ENCODE data around the gene UBE2J2.
A peak's percentile ranks its signal among the peaks of the same experiment; 100 is the strongest.

Gene UBE2J2

GRCh38 chr1:1228596-1229321 is 44.9 kb downstream of the UBE2J2 start:
- Histone ChIP-seq H3K9ac (ENCODE audit: low read depth, low read length) (no peak overlapping the region), H3K27me3 (ENCODE audit: insufficient read depth, low read length, poor library complexity) (no peaks in the 10 kb centered on the region), H3K4me2 (ENCODE audit: insufficient read depth, low read length) (peak overlapping the region; percentile 91; the same call in 1 of the 2 replicates), H4K20me1 (ENCODE audit: insufficient read depth, low read length) (peaks cover 62% of the 10 kb centered on the region), H3K27ac (ENCODE audit: low read length) (no peak overlapping the region), H3K4me3 (ENCODE audit: low read depth in 1 of 2, low read length in 2 of 2) (no peak overlapping the region), H3K36me3 (ENCODE audit: insufficient read depth, low read length) (peaks cover 75% of the 10 kb centered on the region), H3K79me2 (ENCODE audit: insufficient read depth, low read length) (peaks cover 85% of the 10 kb centered on the region), H3K9me3 (ENCODE audit: insufficient read depth, low read length, severe bottlenecking) (no peaks in the 10 kb centered on the region), H2AFZ (ENCODE audit: low read depth, low read length) (no peak overlapping the region), H3K4me1 (ENCODE audit: insufficient read depth, low read length) (peaks cover 30% of the 10 kb centered on the region)
- no peak for DNase-seq
- ATAC-seq (ENCODE audit: insufficient read depth, low read depth) = no peak
- no peak for TF ChIP-seq CTCF (IDR thresholded peaks at IDR 0.05; ENCODE audit: borderline replicate concordance, extremely low read depth, low read length, poor library complexity, severe bottlenecking)
- no peak for TF ChIP-seq EZH2 (IDR thresholded peaks at IDR 0.05; ENCODE audit: borderline replicate concordance, low read depth, low read length, severe bottlenecking)

- Histone ChIP-seq H3K27me3 (ENCODE audit: insufficient read depth, low read length, poor library complexity) (no peaks in the 10 kb centered on the region), H3K4me1 (ENCODE audit: insufficient read depth, low read length) (peaks cover 25% of the 10 kb centered on the region), H3K79me2 (ENCODE audit: insufficient read depth, low read length) (peaks cover 80% of the 10 kb centered on the region), H3K27ac (ENCODE audit: low read length) (no peak overlapping the region), H3K36me3 (ENCODE audit: insufficient read depth, low read length) (peaks cover 74% of the 10 kb centered on the region), H4K20me1 (ENCODE audit: insufficient read depth, low read length) (peaks cover 58% of the 10 kb centered on the region), H2AFZ (ENCODE audit: low read depth, low read length) (no peak overlapping the region), H3K9me3 (ENCODE audit: insufficient read depth, low read length, severe bottlenecking) (no peaks in the 10 kb centered on the region), H3K4me2 (ENCODE audit: insufficient read depth, low read length) (no peak overlapping the region), H3K4me3 (ENCODE audit: low read depth in 1 of 2, low read length in 2 of 2) (no peak overlapping the region), H3K9ac (ENCODE audit: low read depth, low read length) (no peak overlapping the region)
- DNase-seq (no peak), ATAC-seq (ENCODE audit: insufficient read depth, low read depth) (no peak)
- TF ChIP-seq EZH2 (IDR thresholded peaks at IDR 0.05; ENCODE audit: borderline replicate concordance, low read depth, low read length, severe bottlenecking) (no peak), CTCF (IDR thresholded peaks at IDR 0.05; ENCODE audit: borderline replicate concordance, extremely low read depth, low read length, poor library complexity, severe bottlenecking) (no peak)
Observed at GRCh38 chr1:1228187-1228586, 45.5 kb downstream of the UBE2J2 start.

- H3K36me3 ChIP-seq (ENCODE audit: insufficient read depth, low read length) = peaks cover 79% of the 10 kb centered on the region
- peaks cover 77% of the 10 kb centered on the region for H3K79me2 ChIP-seq (ENCODE audit: insufficient read depth, low read length)
Observed at GRCh38 chr1:1227386-1227785, 46.3 kb downstream of the UBE2J2 start.

More at GRCh38 chr1:1227386-1227785, 46.3 kb downstream of the UBE2J2 start:
- Histone ChIP-seq H3K27me3 (ENCODE audit: insufficient read depth, low read length, poor library complexity) (no peaks in the 10 kb centered on the region), H3K4me3 (ENCODE audit: low read depth in 1 of 2, low read length in 2 of 2) (no peak overlapping the region), H2AFZ (ENCODE audit: low read depth, low read length) (no peak overlapping the region), H4K20me1 (ENCODE audit: insufficient read depth, low read length) (peaks cover 64% of the 10 kb centered on the region), H3K4me2 (ENCODE audit: insufficient read depth, low read length) (no peak overlapping the region), H3K4me1 (ENCODE audit: insufficient read depth, low read length) (peaks cover 17% of the 10 kb centered on the region), H3K27ac (ENCODE audit: low read length) (no peak overlapping the region), H3K9ac (ENCODE audit: low read depth, low read length) (no peak overlapping the region), H3K9me3 (ENCODE audit: insufficient read depth, low read length, severe bottlenecking) (no peaks in the 10 kb centered on the region)
- no peak for ATAC-seq (ENCODE audit: insufficient read depth, low read depth)
- TF ChIP-seq CTCF (IDR thresholded peaks at IDR 0.05; ENCODE audit: borderline replicate concordance, extremely low read depth, low read length, poor library complexity, severe bottlenecking) (no peak), EZH2 (IDR thresholded peaks at IDR 0.05; ENCODE audit: borderline replicate concordance, low read depth, low read length, severe bottlenecking) (no peak)
- no peak for DNase-seq

All from DND-41 (cell line).